CD4-positive, alpha-beta T cell treated with Interleukin-1 beta for 1 hour (primary cell): Measurements from ENCODE around the gene PARVA.
"Not testable (repeated sequence)": the region's sequence is repeated elsewhere in the genome, so short reads cannot be mapped to it uniquely, and the experiment has no call there.

Experiments used
- DNase-seq, 2 donors: peaks; one replicate each; pipeline ENCODE4 v3.0.0-alpha.2; 2020 to 2022

PARVA gene

GRCh38 chr11:12508151-12508751, 130.9 kb downstream of the PARVA start:
- no peak for DNase-seq

- DNase-seq = no peak
Observed at GRCh38 chr11:12509371-12509770, 132.0 kb downstream of the PARVA start.

GRCh38 chr11:12512132-12512531, 134.8 kb downstream of the PARVA start:
- DNase-seq = no peak

GRCh38 chr11:12512826-12513395, 135.5 kb downstream of the PARVA start:
- no peak for DNase-seq

- no peak for DNase-seq
Observed at GRCh38 chr11:12516387-12517105, 139.2 kb downstream of the PARVA start.

- DNase-seq = no peak
Observed at GRCh38 chr11:12517306-12517705, 139.9 kb downstream of the PARVA start.

GRCh38 chr11:12517741-12518140, 140.4 kb downstream of the PARVA start:
- no peak for DNase-seq

- no peak for DNase-seq
Observed at GRCh38 chr11:12518606-12519385, 141.4 kb downstream of the PARVA start.

- no peak for DNase-seq
Observed at GRCh38 chr11:12520054-12520453, 142.7 kb downstream of the PARVA start.

- DNase-seq = not testable (repeated sequence)
Observed at GRCh38 chr11:12520576-12520975, 143.2 kb downstream of the PARVA start.

GRCh38 chr11:12523180-12523924, 146.0 kb downstream of the PARVA start:
- DNase-seq = no peak

GRCh38 chr11:12524865-12525264, 147.5 kb downstream of the PARVA start:
- no peak for DNase-seq

- no peak for DNase-seq
Observed at GRCh38 chr11:12525466-12526055, 148.2 kb downstream of the PARVA start.

- no peak for DNase-seq
Observed at GRCh38 chr11:12526789-12527188, 149.4 kb downstream of the PARVA start.

- DNase-seq = no peak
Observed at GRCh38 chr11:12528487-12528886, 151.1 kb downstream of the PARVA start.

- DNase-seq = no peak
Observed at GRCh38 chr11:12529041-12529440, 151.7 kb downstream of the PARVA start.

- no peak for DNase-seq
Observed at GRCh38 chr11:12529793-12530192, 152.4 kb downstream of the PARVA start.

GRCh38 chr11:12531020-12531419, 153.6 kb downstream of the PARVA start:
- no peak for DNase-seq

- no peak for DNase-seq
Observed at GRCh38 chr11:12531681-12532080, 154.3 kb downstream of the PARVA start.

GRCh38 chr11:12532580-12532979, 155.2 kb downstream of the PARVA start:
- DNase-seq = no peak

- DNase-seq = no peak
Observed at GRCh38 chr11:12534549-12534948, 157.2 kb downstream of the PARVA start.

GRCh38 chr11:12535321-12535720, 157.9 kb downstream of the PARVA start:
- DNase-seq = no peak
